GM12873 (cell line): Measurements from ENCODE around the gene RFPL1.

Experiments used
- CTCF ChIP-seq: IDR thresholded peaks from 2 replicates; pipeline ENCODE4 v1.5.1; 2012; ENCODE audit warnings: low read depth, mild to moderate bottlenecking, moderate library complexity, low read length, control low read depth; ENCODE audit not compliant: insufficient read depth; ENCODE audit errors: missing control alignments

RFPL1 gene

GRCh38 chr22:29491012-29491411 lies 52.6 kb downstream of the RFPL1 start:
- no peak for TF ChIP-seq CTCF
